ENCODE data around the gene PSMC3.

The PSMC3 gene

DNA sequence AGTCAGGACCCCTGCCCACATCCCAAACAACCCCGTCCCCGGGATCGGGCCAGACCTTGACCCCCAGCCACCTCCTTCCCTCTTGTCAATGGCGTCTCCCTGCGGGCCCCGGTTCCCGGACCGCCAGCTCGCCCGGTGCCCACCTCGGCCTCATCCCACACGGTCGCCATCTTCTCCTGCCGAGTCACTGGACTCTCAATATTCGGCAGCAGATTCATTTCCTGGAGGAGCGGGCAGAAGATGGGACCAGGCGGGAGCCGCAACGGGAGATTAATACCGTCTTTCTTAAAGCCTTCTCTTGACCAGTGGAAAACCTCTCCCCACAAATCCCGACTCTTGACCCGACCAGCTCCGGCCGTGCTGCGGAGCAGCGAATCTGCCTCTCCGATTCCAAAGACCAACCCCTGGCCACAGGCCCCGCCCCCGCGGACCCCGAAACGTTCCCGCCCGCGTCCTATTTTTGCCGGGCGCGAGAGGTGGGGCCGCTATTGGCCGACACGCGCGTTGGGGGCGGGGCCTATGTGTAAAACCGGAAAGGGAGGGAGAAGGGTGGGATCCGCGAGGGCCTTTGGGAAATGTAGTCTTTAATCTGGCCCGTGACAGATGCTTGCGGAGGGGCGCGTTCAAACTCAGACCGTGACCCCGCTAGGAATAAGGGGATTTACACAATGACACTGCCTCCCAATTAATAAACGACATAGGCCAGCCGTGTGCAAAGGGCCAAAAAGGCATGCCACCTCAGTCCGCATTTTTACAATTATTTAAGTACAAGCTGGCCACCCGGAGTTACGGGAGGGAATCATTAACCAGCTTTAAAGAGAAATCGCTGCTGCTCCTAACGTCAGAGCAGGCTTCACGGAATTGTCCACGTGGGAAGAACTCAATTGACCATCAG lies at the start of gene PSMC3:
Gene PSMC3 (minus strand): TSS at position 378 of the 895 bp plus-strand sequence. CDS start 160 bp downstream, at position 218.
- peak; percentile 98 for DNase-seq (ENCODE audit: low spot score)

DNA sequence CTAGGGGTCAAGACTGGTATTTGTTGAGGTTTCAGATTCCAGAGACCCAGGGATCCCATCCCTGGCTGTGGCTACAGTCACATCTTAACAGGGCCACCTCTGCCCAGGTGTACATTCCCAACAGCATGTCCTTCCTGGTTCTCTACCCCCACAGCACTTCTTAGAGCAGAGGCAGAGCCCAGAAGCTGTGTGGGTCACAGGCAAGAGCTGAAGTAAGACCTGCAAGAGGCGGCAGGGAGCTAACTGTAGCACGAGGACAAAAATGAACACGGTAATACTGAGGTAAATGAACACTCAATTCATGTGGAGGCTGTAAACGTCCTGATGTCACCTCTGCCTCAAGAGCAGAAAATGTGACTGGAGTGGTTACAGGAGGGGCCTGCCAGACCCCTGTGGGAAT lies 44.4 kb upstream of the PSMC3 start:
- no peak for DNase-seq (ENCODE audit: low spot score)

DNA sequence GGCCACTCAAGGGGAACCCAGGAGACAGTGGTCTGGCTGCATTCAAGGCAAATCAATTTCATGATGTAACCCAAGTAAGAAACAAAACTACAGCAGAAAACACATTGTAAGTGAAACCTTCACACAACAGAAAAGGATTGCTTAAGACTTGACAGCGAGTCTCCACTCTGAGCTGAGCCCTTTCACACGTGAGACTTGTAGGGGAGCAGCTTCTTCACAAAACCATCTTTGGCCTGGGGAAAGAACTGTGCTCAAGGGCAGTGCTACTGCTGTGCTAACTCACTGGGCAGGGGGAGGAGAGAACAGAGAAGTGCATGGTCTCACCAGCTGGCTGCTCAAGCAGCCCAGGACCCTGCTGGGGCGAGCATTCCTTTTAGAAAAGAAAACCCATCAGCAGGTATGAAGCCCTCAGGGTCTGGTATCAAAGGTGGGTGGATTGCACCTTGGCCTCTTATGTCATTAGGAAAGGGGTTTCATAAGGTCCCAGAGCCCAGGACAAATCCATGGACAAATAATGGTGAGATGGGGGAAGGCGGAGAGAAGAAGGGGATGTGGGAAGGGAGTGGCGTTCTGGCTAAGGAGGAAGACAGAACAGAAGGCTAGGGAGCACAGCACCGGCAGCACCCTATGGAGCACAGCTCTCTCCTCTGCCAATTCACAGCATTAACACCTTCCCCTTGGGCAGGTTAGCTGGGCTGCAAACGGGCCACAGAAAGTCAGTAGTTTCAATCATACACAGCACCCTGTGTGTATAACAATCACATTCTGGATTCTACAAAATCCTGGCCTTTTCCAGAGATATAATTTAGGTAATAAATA lies 43.3 kb upstream of the PSMC3 start:
- DNase-seq (ENCODE audit: low spot score): no peak

DNA sequence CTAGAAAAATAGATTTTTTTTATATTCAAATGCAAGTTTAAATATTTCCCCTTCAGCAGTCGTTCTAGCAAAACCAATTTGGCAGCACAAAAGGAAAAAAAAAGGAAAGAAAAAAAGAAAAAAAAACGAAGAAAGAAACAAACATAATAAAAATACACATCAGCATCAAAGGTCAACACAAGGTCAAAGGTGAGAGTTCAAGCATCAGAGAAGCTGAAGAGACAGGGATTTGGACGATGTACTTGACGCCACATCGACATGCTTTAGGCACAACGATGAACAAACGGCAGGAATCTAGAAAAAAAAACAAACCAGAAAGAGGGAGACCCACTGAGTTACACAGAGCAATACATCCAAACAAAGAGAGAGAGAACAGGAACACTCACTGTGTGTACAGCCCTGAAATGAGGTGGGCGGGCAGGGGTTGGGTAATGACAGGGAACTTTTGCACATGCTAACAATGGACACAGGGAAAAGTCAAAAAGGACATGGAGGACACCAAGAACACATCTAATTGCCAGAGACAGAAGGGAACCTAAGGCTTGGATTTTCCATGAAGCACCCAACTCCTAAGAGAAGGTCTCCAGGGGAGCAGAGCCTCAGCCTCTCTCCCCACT lies 42.5 kb upstream of the PSMC3 start:
- no peak for DNase-seq (ENCODE audit: low spot score)

DNA sequence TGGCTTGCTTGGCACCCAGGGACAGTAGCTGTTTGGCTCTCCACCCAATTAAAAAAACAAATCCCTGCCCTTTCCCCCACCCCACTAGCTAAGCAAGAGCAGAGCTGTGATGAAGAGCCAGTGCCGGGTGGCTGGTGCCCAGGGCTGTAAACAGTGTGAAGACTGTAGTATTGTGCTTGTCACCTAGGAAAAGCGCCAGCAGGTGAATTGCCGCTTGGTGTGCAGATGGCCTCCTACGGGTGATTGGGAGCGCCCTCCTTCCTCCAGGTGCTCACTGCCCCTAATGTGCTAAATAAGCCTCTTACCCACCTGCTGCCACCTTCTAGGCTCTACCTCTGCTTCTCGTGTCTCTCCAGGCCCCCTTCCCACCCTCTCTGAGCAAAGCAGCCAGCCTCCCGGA lies 41.1 kb upstream of the PSMC3 start:
- no peak for DNase-seq (ENCODE audit: low spot score)

DNA sequence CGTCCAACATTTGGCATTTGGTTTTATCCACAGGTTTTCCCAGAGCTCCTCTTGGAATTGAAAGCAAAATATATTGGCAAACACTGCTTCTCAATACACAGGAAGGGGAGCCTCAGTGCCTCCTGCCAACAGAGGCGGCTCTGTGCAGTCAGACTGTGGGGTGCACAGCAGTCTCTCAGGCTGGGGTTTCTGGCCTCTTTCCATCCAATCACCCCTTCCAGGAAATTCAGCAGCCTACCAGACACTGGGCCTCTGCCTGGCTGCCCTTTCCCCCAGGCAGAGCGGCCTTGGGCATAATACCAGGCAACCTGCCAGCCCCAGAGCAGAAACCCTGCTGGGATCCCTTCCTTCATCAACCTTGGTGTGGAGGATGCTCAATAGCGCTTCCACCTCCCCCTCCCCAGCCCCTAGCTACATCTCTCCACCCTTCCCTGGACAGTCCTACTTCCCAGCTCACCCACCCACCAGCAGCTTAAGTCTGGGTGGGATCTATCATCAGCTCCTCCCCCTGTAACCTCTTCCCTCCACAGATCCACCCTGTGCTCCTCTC lies 40.5 kb upstream of the PSMC3 start:
- no peak for DNase-seq (ENCODE audit: low spot score)

DNA sequence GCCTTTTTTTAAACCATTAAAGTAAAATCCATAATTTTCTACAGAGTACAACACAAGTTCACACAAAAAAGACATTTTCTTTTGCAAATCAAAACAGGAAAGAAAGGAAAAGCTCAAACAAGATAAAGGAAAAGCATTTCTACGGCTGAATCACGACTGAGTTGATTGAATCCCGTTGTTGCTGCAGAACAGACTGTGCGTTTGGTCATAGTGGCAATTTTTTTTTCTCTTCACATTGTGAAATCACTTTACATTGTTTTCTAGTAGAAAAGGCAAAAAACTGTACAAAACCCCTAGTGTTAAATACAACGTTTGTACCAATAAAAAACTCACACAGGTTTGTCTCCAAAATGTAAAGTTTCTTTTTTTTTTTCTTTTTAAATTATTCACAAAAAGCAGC lies 40.0 kb upstream of the PSMC3 start:
- no peak for DNase-seq (ENCODE audit: low spot score)

DNA sequence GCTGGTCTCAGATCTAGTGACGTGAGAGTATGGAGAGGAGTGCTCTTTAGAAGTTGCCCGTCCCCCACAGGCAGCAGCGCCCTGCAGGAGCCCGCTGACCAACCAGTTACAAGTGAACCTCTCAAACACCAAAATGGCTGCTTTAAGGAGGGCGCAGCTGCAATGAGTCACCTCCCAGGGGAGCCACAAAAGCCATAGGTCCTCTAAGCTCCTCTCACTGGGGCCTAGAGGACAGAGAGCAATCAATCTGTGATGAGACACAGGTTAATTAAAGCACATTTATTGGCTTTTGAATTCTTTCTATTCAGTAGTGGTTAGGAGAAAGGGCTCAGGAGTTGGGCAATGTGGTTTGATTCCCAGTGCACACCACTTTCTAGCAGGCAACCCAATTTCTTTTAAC lies 38.2 kb upstream of the PSMC3 start:
- DNase-seq (ENCODE audit: low spot score): no peak

DNA sequence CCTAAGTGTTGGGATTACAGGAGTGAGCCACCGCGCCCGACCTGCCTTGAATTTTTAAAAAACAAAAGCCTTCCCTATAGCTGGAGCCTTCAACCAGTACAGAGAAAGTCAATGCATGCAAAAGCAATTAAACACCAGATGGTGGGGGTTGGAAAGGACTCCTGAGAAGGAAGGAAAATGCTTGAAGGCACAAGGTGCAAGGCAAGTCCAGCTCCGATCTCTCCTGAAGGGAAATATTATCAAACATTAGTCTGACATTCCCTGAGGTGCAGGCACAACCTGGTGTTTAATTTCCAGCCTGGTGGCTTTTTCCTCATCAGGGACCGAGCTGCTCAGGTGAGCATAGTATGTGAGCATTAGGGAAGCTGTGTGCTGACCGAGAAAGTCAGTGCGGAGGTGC lies 35.6 kb upstream of the PSMC3 start:
- DNase-seq (ENCODE audit: low spot score): no peak

DNA sequence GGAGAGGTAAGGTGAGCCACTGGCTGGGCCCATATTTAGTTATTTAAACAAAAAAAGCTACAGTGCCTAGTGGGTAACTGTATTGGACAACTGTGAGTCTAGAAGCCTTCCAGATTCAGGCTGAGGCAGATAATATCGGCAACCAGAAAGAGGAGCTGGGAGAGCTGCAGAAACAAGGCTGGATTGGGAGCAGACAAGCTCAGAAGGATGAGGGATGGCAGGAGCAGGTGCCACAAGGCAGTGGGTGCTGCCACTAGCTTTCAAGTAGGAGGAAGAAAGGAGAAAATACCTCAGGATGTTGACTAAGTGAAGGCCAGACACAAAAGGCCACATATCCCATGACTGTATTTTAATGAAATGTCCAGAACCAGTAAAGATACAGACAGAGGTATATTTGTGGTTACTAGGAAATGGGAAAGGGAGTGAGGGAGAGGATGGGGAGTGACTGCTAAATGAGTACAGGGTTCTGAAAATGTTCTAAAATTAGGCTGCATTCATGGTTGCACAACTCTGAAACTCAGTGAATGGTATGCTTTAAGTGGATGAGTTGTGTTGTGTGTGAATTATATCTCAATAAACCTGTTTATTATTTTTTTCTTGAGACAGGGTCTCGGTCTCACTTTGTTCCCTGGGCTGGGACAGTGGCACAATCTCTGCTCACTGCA lies 34.5 kb upstream of the PSMC3 start:
- DNase-seq (ENCODE audit: low spot score): no peak

DNA sequence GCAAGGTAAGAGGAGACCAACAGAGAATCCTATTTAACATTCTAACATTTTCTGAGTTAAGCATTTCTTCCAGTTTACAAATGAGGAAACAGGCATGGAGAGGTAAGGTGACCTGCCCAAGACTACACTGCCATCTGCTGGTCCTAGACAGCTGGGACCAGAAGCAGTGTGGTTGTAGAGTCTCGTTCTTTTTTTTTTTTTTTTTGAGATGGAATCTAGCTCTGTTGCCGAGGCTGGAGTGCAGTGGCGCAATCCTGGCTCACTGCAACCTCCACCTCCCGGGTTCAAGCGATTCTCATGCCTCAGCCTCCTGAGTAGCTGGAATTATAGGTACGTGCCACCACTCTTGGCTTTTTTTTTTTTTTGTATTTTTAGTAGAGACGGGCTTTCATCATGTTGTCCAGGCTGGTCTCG lies 28.0 kb upstream of the PSMC3 start:
- DNase-seq (ENCODE audit: low spot score): peak; percentile 70

DNA sequence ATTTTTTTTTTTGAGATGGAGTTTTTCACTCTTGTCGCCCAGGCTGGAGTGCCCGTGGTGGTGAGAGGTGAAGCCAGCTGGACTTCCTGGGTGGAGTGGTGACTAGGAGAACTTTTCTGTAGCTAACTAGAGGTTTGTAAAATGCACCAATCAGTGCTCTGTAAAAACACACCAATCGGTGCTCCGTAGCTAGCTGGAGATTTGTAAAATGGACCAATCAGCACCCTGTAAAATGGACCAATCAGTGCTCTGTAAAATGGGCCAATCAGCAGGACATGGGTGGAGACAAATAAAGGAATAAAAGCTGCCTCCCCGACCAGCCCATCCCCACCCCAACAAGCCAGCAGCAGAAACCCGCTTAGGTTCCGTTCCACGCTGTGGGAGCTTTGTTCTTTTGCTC lies 27.1 kb upstream of the PSMC3 start:
- DNase-seq (ENCODE audit: low spot score): no peak

DNA sequence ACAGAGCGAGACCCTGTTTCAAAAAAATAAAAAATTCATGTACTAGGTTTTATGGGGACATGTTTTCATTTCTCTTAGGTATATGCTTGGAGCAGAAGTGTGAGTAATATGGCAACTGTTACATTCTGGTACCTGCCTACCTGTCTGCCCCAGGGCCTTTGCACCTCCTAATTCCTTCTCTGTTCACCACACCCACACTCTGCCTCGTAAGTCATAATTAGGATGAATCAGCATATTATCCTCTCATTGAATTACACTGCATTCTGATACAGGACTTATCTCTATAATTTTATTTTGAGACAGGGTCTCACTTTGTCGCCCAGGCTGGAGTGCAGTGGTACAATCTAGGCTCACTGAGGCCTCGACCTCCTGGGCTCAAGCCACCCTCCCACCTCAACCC lies 25.8 kb upstream of the PSMC3 start:
- no peak for DNase-seq (ENCODE audit: low spot score)

DNA sequence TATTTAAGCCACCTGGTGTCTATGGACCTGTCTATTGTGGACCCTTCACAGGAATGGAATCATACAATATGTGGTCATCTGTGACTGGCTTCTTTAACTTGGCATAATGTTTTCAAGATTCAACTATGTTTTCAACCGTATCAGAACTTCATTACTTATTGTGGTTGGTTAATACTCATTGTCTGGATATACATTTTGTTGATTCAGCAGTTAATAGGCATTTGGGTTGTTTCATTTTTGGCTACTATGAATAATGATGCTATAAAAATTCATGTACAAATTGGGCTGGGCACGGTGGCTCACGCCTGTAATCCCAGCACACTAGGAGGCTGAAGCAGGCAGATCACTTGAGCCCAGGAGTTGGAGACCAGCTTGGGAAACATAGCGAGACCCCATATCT lies 25.2 kb upstream of the PSMC3 start:
- DNase-seq (ENCODE audit: low spot score): no peak

DNA sequence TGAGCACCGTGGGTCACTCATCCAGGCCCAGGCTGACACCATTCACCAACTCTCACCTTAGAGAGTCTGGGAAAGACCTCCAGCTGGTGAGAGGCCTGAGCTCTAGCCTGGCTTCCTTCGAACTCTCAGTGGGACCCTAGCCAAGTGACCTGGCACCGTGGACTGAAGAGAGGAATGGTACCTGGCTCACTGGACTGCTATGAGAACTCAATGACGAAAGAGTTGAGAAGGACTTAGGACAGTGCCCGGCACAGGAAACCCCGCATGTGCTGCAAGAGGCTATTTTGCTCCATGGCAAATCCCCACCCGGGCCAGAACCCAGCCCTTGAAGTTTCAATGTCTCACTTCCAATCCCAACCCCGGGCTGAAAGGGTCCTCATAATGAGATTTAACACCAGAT lies 23.3 kb upstream of the PSMC3 start:
- DNase-seq (ENCODE audit: low spot score): no peak

DNA sequence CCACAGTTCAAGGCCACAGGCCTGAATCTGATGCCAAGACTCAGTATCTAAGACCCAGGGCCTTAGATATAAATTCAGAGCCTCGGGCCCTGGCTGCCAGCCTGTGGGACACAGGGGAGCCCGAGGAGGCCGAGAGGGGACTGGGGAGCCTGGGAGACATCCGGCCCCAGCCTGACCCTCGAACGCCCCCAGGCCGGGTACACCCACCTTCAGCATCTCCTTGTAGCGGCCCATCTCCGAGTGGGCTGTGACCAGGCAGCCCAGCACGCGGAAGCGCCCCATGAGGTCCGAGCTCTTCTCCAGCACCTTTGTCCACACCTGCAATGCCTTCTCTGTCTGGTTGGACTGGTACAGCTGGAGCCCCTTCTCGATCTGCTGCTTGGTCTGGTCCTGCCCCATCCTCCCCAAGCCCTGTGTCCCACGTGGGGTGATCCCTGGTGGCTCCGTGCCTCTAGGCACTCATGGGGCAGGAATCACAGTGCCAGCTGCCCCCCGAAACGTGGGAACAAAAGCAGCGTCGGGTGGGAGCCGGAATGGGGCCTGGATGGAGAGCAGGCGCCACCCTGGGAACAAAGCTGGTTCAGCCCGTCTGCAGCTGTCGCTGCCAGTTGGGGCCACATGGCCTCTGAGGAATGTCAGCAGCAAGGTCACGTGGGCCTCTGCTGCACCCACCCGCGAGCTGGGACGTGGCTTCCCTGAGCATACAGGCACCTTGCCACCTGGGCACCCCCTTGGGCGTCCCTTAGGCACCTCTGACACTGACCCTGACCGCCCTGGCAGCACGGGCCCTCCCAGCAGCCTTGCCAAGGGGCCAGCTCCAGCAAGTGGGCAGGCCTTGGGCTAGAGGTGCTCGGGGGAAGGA lies 22.6 kb upstream of the PSMC3 start, which contains the start of gene RAPSN:
Gene RAPSN (minus strand): TSS at position 571 of the 862 bp plus-strand sequence. CDS start 172 bp downstream, at position 399.
- no peak for DNase-seq (ENCODE audit: low spot score)

DNA sequence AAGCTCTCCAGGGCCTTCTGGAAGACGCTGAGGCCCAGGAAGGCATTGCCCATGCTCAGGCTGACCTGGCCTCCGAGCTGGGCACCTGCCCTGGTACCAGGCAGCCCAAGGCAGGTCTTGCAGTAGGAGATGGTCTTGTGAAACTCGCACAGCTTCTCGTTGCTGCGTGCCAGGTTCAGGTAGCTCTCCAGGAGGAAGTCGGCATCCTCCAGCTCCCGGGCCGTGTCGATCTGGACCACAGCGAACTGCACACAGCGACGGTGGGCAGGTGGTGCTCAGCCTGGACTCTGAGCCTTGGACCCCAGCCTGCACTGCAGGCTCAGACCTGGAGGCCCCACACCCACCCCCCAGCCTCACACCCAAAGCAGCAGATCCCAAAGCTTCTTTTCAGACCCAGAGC lies 21.7 kb upstream of the PSMC3 start:
- DNase-seq (ENCODE audit: low spot score): no peak

DNA sequence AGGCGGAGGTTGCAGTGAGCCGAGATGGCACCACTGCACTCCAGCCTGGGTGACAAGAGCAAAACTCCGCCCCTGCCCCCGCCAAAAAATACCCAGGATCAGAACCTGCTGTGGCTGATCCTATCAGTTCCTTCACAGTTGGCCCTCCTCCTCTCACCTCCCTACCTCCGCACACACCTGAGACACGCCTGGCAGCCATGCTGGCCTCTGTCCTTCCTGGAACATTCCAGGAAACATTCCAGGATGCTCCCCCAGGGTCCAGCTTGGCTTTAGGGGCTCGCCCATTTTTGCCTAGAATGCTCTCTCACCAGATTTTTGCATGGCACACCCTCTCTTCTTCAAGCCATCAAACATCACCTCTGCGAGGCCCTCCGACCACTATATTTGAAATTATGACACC lies 20.6 kb upstream of the PSMC3 start:
- DNase-seq (ENCODE audit: low spot score): no peak

DNA sequence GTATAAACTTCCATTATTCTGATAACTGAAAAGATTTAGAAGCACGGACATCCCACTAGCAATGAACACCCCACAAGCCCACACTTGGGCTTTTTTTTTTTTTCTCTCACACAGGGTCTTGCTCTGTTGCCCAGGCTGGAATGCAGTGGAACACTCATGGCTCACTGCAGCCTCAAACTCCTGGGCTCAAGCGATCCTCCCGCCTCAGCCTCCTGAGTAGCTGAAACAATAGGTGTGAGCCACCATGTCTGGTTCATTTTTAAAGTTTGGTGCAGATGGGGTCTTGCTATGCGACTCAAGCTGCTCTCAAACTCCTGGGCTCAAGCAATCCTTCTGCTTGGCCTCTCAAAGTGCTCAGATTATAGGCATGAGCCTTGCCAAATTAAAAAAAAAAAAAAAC lies 19.6 kb upstream of the PSMC3 start:
- DNase-seq (ENCODE audit: low spot score): no peak

DNA sequence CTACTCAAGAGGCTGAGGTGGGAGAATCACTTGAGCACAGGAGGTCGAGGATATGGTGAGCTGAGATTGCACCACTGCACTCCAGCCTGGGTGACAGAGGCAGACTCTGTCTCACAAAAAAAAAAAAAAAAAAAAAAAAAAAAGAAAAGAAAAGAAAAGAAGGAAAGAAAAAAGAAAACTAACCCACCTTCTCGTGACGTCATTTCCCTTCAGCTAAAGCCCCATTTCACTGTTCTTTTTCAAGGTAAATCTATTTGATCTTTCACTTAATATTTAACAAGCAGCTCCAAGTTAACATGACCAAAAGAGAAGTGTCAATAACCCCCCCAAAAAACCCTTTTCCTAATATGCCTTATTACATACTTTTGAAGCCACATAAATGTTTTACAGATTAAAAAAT lies 17.6 kb upstream of the PSMC3 start:
- no peak for DNase-seq (ENCODE audit: low spot score)
